ENCODE results near the gene CDKAL1. TPM values are rescaled to one million over a fixed set of nuclear protein-coding genes. Genes with fewer than 3 reads are reported as not detected.

CDKAL1 gene
- total RNA-seq, 1 donor: 12.1 TPM

DNA sequence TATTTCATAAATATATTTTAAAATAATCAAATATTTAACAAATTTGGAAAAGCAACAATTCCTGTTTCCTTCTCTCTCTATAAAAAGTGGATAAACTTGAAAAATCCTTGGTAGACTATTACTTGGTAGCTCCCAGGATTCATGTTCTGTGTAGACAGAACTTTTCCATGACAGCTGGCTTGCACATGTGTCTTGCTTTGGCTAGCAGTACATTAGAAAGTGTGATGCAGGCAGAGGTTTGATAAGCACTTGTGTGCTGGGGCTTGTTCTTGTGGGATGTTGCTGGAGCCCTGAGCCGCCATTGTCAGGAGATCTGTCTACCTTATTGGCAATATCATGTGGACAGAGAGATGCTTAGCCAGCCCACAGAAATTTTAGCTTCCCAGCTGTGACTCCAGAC lies 327.2 kb downstream of the CDKAL1 start:
- DNase-seq (ENCODE audit: low read depth in 2 of 3, low spot score in 2 of 3): no peak

DNA sequence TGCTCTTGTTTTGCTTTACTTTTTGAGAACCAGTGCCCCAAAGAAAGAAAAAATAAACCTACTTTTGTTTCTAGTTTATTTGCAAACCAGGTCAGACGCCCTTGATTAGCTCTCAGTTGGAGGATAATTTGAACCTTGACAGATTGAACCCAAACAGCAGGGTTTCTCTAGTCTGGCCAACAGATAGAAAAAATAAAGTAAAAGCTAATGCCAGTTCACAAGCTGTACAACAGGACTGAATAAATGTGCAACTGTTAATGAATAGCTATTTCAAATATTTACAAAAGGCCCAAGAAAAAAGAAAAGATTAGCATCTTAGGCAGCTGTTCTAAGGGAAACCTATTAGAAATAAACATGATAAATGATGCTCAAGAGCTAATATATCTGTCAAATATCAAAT lies 331.8 kb downstream of the CDKAL1 start:
- no peak for DNase-seq (ENCODE audit: low read depth in 2 of 3, low spot score in 2 of 3)

GRCh38 chr6:20866935-20867703 lies 332.9 kb downstream of the CDKAL1 start:
- DNase-seq (ENCODE audit: low read depth in 2 of 3, low spot score in 2 of 3): no peak

DNA sequence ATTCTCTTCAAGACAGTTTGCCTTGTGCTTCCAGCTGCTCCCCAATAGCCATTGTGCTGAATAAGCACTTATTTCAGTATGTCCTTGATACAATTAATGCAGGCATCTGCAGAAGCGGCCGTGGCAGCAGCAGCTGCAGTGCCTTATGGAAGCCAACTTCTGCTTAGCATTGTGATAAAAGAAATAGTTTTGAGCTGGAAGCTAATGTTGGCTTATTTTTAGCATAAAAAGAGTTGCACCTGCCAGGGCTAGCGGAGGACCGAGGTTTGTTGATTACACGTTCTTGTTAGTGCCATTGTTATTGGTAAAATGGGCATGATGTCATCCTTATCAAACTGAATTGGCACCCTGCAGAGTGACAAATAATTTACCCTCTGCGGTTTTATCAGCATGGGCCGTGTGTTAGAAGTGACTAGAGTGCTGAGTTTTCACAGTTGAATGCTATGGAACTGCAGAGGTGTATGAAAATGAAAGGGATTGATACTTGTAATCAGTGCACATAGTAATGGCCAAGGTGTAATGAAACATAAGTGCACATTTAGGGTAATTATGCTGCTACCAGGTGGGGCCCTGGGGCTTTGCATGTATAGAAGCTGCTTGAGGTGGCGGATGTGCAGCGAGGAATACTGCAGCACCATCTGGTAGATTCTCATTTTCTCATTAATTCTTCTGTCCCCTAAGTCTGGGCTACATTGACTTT lies 334.3 kb downstream of the CDKAL1 start:
- DNase-seq (ENCODE audit: low read depth in 2 of 3, low spot score in 2 of 3): no peak

DNA sequence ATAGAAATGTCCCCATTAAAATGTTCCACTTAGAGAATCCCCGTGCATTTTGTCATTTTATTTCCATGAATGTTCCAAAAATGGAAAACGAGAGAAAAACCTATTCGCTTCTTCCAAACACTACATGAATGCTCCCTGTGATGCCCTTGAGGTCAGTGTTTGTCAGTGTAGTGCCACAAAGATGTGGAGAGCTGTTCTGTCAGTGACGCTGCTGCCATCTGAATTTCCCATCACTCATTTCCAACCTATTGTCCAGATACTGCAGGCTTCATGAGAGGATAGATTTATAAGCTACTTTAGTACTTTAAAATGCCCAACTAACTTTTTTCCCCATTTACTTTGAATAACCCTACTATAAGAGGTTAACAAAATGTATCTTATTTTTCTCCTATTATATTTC lies 335.8 kb downstream of the CDKAL1 start:
- DNase-seq (ENCODE audit: low read depth in 2 of 3, low spot score in 2 of 3): no peak

GRCh38 chr6:20870493-20870892 lies 336.2 kb downstream of the CDKAL1 start:
- DNase-seq (ENCODE audit: low read depth in 2 of 3, low spot score in 2 of 3): peak in 2 of 3 donors; percentile 33 to 77

DNA sequence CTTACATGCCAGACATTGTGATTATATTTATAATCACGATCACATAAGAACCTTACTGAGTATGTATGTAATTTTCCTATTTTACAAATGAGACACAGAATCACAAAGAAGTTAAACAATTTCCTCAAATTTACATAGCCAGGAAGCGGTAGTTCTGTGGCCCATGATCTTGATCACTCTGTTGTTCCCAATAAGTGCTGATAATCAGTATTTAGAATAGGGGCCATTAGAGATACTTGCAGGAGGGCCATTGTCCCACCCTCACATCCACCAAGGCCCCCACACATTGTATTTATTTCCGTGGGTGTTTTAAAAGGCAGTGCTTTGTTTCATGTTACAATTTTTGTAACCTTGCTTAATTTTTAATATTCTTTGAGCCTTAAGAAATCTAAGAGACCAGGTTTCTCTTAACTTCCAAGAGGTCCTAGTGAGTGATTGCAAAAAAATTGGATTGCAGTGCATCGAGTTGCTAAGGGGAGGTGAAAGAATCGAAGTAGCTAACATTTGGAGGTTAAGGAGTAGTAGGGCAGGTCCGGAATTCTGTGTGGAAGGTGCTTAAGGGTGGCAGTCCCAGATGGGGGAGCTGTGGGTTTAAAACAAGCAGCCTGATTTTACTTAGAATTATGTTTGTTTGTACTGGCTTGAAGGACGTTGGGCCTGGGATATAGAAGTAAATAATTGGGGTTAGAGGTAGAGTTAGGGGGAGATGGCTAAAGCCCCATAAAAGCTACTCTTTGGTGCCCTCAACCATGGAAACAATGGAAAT lies 339.4 kb downstream of the CDKAL1 start:
- no peak for DNase-seq (ENCODE audit: low read depth in 2 of 3, low spot score in 2 of 3)

DNA sequence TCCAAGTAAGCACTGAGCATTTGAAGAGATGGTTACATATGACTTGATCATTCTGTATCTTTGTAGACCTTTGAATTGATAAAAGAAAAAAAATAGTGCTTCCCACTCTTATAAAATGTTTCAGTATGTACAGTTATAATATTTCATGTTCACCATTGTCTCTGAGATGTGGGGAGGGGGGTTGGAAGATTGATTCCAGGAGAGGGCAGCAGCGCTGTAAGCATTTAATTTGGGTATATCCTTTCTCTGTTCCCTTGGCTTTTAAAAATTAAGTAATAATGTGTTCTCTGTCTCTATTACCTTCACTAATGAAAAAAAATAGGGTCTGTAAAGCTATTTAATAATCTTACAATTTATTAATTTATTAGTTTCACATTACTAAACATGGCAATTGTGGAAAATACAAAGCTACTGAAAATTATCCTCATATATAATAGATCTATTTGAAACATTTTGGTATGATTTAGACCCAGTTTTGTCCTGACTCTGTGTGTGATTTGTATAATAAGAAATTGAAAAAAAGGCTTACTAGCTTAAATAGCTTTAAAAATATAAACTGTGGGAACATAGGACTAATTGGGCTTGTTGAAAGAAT lies 341.2 kb downstream of the CDKAL1 start:
- DNase-seq (ENCODE audit: low read depth in 2 of 3, low spot score in 2 of 3): peak in 2 of 3 donors; percentile 22 to 60

DNA sequence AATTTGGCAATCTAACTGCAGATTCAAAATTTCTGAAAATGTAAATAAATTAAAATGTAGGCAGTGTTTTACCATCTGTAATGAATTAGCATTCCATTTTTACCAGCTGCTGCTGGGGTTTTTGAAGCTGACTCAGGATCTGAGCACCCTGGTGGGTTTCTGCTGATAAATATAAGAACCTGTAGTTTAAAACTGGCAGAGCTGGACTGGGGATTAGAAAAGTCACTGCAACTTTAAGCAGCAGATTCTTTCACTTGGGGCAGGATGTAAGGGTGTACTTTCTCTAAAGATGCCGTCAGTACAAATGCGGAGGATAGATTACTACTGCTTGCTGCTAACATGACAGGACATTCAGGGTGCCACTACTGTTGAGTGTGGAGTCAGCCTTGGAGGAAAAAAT lies 341.8 kb downstream of the CDKAL1 start:
- DNase-seq (ENCODE audit: low read depth in 2 of 3, low spot score in 2 of 3): peak in 1 of 3 donors; percentile 17

GRCh38 chr6:20876561-20876960 lies 342.3 kb downstream of the CDKAL1 start:
- no peak for DNase-seq (ENCODE audit: low read depth in 2 of 3, low spot score in 2 of 3)

DNA sequence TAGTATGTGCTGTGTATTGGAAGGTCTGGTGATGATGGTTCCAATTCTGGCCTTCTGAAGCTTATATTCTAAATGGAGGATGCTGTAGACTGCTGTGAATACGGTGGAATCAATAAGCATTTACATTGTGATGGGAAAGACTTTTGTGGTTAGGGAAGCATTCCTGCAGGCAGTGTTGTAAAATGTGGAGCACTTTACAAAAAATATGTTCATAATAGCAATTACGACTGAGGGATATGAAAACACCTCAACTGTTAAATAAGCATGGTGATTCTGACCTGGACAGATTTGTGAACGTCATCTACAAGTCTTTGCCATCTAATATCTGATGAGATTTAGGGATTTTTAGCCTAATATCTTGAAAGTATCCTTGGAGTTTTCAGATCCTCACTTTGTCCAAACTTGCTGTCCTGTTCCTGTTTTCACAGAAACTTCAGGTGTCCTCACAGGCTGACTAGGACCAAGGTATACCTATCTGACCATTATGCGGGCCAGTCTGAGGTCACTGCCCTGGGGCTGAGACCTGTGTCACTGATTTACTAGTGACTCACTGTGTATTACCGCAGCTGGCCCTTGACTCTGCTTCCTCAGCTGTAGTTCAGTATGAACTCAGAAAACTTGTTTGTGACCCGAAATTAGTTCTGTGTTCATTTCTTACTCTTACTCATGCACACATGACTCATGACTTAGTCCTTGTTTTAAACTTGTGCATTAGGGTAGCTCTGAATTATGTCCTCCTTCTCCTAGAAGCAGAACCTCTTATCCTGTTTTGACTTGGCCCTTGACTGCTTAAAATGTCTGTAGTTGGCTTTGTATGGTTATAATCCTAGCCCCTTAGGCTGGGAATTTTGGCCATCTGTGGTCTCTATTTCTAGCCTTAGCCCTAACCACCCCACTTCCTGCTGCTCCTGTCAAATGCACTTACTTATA lies 343.0 kb downstream of the CDKAL1 start:
- DNase-seq (ENCODE audit: low read depth in 2 of 3, low spot score in 2 of 3): peak in 2 of 3 donors; percentile 15 to 17

GRCh38 chr6:20879121-20879520 lies 344.9 kb downstream of the CDKAL1 start:
- DNase-seq (ENCODE audit: low read depth in 2 of 3, low spot score in 2 of 3): no peak

DNA sequence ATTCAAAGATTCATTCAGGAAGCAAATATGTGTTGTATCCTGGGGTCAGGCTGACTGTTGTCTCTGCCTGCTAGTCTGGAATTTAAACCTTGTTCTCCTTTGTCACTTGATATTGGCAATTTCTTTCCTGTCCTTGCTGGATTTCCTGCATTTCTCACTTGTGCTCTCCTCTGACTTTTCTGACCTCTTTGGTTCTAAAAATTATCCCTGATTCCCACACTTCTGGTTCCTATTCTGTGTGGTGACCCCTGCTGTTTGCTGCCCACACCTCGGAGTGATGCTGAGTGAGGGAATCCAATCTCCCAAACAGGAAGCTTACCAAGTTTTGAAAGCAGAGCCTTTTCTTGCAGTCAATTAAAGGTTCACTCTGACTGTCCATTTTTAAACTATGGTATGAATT lies 345.3 kb downstream of the CDKAL1 start:
- DNase-seq (ENCODE audit: low read depth in 2 of 3, low spot score in 2 of 3): no peak

GRCh38 chr6:20881365-20881764 lies 347.1 kb downstream of the CDKAL1 start:
- DNase-seq (ENCODE audit: low read depth in 2 of 3, low spot score in 2 of 3): no peak

DNA sequence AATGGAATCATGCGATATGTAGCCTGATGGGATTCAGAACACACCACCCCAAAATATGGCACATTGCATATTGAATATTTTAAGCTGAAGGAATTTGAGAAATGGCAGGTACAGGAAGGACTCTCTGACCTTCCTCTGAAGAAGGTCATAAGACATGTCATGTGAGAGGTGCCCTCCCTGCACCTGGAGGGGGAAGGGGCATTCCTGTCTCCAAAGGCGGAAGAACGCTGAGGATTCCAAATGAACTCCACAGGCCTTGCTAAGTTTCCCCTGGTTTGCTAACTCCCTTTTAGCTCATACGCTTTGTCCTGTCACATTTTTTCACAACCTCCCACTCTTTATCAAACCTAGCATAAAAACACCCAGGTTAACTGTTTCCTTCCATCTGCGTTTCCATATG lies 347.8 kb downstream of the CDKAL1 start:
- DNase-seq (ENCODE audit: low read depth in 2 of 3, low spot score in 2 of 3): no peak

DNA sequence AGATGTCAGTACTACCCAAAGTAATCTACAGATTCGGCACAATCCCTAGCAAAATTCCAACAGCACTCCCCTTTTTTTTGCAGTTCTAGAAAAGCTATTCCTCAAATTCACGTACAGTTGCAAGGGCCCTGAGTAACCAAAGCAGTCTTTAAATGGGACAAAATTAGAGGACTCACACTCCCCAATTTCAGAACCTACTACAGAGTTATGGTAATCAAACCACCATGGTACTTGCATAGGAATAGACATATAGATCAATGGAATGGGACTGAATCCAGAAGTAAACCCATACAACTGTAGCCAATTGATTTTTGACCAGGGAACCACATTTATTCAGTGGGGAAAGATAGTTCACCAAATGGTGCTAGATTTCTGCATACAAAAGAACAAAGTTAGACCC lies 350.8 kb downstream of the CDKAL1 start:
- DNase-seq (ENCODE audit: low read depth in 2 of 3, low spot score in 2 of 3): no peak

DNA sequence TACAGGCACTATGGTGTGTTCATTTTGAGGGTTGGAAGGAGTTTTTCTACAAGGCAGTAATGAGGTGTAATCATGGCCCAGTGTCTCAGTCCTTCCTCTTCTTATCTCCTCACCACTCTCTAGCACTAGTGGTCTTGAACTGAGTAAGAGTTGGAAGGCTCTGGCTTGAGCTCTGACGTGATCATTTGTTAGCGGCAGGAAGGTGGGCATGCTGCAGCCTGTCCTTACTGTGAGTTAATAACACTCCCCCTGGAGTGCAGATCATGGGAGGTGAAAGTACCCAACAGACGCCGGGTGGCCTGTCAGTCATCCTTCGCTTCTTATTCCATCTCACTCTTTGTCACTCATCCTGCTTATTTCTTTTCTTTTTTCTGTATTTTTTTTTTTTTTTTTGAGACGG lies 356.9 kb downstream of the CDKAL1 start:
- DNase-seq (ENCODE audit: low read depth in 2 of 3, low spot score in 2 of 3): no peak

DNA sequence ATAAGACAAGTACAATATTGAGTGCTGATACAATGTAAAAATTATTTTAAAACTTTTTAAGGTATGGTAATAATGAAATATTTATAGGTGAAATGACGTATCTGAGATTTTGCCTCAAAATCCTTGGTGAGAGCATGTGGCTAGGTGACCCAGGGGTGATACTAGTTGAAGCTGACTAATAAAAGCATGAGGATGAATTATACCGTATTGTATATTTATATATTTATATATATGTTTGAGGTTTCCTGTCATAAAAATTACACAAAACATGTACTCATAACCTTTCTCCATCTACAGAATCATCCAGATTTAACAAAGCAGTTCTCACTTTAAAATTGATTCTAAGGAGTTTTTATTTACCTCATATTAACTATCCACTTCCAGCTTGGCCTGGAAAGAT lies 358.1 kb downstream of the CDKAL1 start:
- DNase-seq (ENCODE audit: low read depth in 2 of 3, low spot score in 2 of 3): no peak

DNA sequence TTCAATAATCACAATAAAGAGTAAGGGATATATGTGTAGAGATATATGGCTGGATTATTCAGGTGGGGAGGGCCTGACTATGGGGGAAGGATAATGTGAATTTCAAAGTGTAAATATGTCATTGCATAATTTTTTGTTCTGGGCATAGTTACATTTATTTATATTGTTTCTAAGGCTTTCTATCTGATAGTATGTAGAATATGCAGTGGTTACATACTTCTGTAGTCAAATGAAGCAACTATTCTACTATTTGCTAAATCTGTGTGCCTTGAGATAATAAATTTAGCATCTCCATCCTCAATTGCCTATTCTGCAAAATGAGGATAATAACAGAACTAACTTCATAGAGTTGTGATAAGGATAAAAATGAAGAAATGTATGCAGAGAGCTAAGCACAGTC lies 359.2 kb downstream of the CDKAL1 start:
- no peak for DNase-seq (ENCODE audit: low read depth in 2 of 3, low spot score in 2 of 3)

Data from hematopoietic multipotent progenitor cell (in vitro differentiated cells).